ENCODE measurements around the gene RUNX1. TPM values are rescaled to one million over a fixed set of nuclear protein-coding genes. Genes with fewer than 3 reads are reported as not detected.

RUNX1 gene
- total and polyA plus RNA-seq, 2 donors (not counting 3 experiments of a cell fraction or from before 2014, with no cell fraction given): 4.6 to 17.9 TPM

- no peaks in the 10 kb centered on the region for H3K9me3 ChIP-seq (replicated peaks; ENCODE audit: control insufficient read depth, insufficient read depth, low read length)
- no peaks in the 10 kb centered on the region for H3K27me3 ChIP-seq (ENCODE audit: control insufficient read depth in 2 of 2, insufficient read depth in 2 of 2, low read length in 2 of 2)
- H3K36me3 ChIP-seq (ENCODE audit: control insufficient read depth in 2 of 2, extremely low read depth in 1 of 2, insufficient read depth in 2 of 2, low read length in 2 of 2): peaks cover 0 to 2% of the 10 kb centered on the region in 2 experiments
- no peak overlapping the region for H3K9ac ChIP-seq (replicated peaks; ENCODE audit: extremely low read depth, insufficient read depth, low read length)
- no peaks in the 10 kb centered on the region for H3K9me1 ChIP-seq (replicated peaks; ENCODE audit: control insufficient read depth, extremely low read depth, insufficient read depth, low read length)
- no TSS peak for BruUV-seq (replicated peaks)
- H3K4me1 ChIP-seq (ENCODE audit: control insufficient read depth, extremely low read depth, insufficient read depth, low read length): peaks cover 30% of the 10 kb centered on the region
- H3K79me2 ChIP-seq (ENCODE audit: control insufficient read depth, insufficient read depth, low read length): peaks cover 33% of the 10 kb centered on the region
- ChIA-PET CTCF (interaction anchor here (1.6 to 2.6 kb wide), 2 partner anchors 12 to 89 kb away, joined by 5 to 26 read pairs; no protein-coding TSS in a partner anchor), POLR2A (interaction anchor here (2.9 kb wide), 1 partner anchor 28 kb away, joined by 8 read pairs; no protein-coding TSS in a partner anchor)
- H4K20me1 ChIP-seq (replicated peaks; ENCODE audit: control insufficient read depth, extremely low read depth, insufficient read depth, low read length): no peaks in the 10 kb centered on the region
- peak overlapping the region; percentile 78 for H3K27ac ChIP-seq (ENCODE audit: insufficient read depth, low read depth, low read length)
- no peak for TF ChIP-seq JUN (IDR thresholded peaks at IDR 0.05; ENCODE audit: borderline replicate concordance, insufficient read depth, insufficient read length, low read depth)
- no peak for TF ChIP-seq GATA2 (IDR thresholded peaks at IDR 0.05; ENCODE audit: insufficient read depth, insufficient read length, low read depth, low read length)
- no peak for TF ChIP-seq MYC (IDR thresholded peaks at IDR 0.05; ENCODE audit: low read depth, low read length)
- TF ChIP-seq POLR2A (IDR thresholded peaks at IDR 0.05; ENCODE audit: low read depth, low read length): no peak
- no peak for TF ChIP-seq MAX (IDR thresholded peaks at IDR 0.05; ENCODE audit: insufficient read depth, insufficient read length)
- no peak for TF ChIP-seq EZH2 (IDR thresholded peaks at IDR 0.05; ENCODE audit: borderline replicate concordance, low read depth, low read length, severe bottlenecking)
- FAIRE-seq (no peak), DNase-seq (ENCODE audit: low read depth, low spot score) (no peak)
- intact Hi-C loops (cut with micrococcal nuclease) (no loop called here), dilution Hi-C loops (cut with MboI; ENCODE audit: extremely low pct_ligation_motif_present, low sequenced_read_pairs) (no loop called here)
- no peak overlapping the region for H3K4me2 ChIP-seq (ENCODE audit: insufficient read depth, low read length)
- H2AFZ ChIP-seq (ENCODE audit: low read depth, low read length): no peak overlapping the region
- no peak overlapping the region for H3K4me3 ChIP-seq (replicated peaks in 1 of 3; ENCODE audit: insufficient read depth in 1 of 3, low read depth in 1 of 3, low read length in 3 of 3)
These were observed 214.1 kb downstream of the RUNX1 start for GRCh38 chr21:34834852-34835501.

GRCh38 chr21:34834290-34834689, 214.8 kb downstream of the RUNX1 start:
- Histone ChIP-seq H3K27me3 (ENCODE audit: control insufficient read depth in 2 of 2, insufficient read depth in 2 of 2, low read length in 2 of 2) (no peaks in the 10 kb centered on the region), H3K9me3 (replicated peaks; ENCODE audit: control insufficient read depth, insufficient read depth, low read length) (no peaks in the 10 kb centered on the region), H3K4me1 (ENCODE audit: control insufficient read depth, extremely low read depth, insufficient read depth, low read length) (peaks cover 30% of the 10 kb centered on the region), H2AFZ (ENCODE audit: low read depth, low read length) (no peak overlapping the region), H3K79me2 (ENCODE audit: control insufficient read depth, insufficient read depth, low read length) (peaks cover 29% of the 10 kb centered on the region), H3K4me3 (replicated peaks in 1 of 3; ENCODE audit: insufficient read depth in 1 of 3, low read depth in 1 of 3, low read length in 3 of 3) (no peak overlapping the region), H4K20me1 (replicated peaks; ENCODE audit: control insufficient read depth, extremely low read depth, insufficient read depth, low read length) (no peaks in the 10 kb centered on the region), H3K9me1 (replicated peaks; ENCODE audit: control insufficient read depth, extremely low read depth, insufficient read depth, low read length) (no peaks in the 10 kb centered on the region), H3K36me3 (ENCODE audit: control insufficient read depth in 2 of 2, extremely low read depth in 1 of 2, insufficient read depth in 2 of 2, low read length in 2 of 2) (peaks cover 0 to 2% of the 10 kb centered on the region in 2 experiments), H3K9ac (replicated peaks; ENCODE audit: extremely low read depth, insufficient read depth, low read length) (no peak overlapping the region), H3K27ac (ENCODE audit: insufficient read depth, low read depth, low read length) (no peak overlapping the region), H3K4me2 (ENCODE audit: insufficient read depth, low read length) (no peak overlapping the region)
- TF ChIP-seq JUN (IDR thresholded peaks at IDR 0.05; ENCODE audit: borderline replicate concordance, insufficient read depth, insufficient read length, low read depth): no peak
- peak; percentile 9 for TF ChIP-seq POLR2AphosphoS5 (IDR thresholded peaks at IDR 0.05; ENCODE audit: insufficient read depth, low read depth, low read length)
- intact Hi-C loops (cut with micrococcal nuclease) (no loop called here), dilution Hi-C loops (cut with MboI; ENCODE audit: extremely low pct_ligation_motif_present, low sequenced_read_pairs) (no loop called here)
- DNase-seq (ENCODE audit: low read depth, low spot score): no peak
- ChIA-PET CTCF (no interaction called here), POLR2A (interaction anchor here (0.7 kb wide), 1 partner anchor 13 kb away, joined by 3 read pairs; no protein-coding TSS in a partner anchor)
- FAIRE-seq: no peak
- no TSS peak for BruUV-seq (replicated peaks)

Measured in endothelial cell of umbilical vein (primary cell).